ENCODE measurements around the gene PPARA. TPM values are rescaled to one million over a fixed set of nuclear protein-coding genes. Genes with fewer than 3 reads are reported as not detected.

PPARA gene
- total and polyA plus RNA-seq, 2 donors (not counting 1 experiment from before 2014, with no cell fraction given) = 10.2 to 17.5 TPM

DNA sequence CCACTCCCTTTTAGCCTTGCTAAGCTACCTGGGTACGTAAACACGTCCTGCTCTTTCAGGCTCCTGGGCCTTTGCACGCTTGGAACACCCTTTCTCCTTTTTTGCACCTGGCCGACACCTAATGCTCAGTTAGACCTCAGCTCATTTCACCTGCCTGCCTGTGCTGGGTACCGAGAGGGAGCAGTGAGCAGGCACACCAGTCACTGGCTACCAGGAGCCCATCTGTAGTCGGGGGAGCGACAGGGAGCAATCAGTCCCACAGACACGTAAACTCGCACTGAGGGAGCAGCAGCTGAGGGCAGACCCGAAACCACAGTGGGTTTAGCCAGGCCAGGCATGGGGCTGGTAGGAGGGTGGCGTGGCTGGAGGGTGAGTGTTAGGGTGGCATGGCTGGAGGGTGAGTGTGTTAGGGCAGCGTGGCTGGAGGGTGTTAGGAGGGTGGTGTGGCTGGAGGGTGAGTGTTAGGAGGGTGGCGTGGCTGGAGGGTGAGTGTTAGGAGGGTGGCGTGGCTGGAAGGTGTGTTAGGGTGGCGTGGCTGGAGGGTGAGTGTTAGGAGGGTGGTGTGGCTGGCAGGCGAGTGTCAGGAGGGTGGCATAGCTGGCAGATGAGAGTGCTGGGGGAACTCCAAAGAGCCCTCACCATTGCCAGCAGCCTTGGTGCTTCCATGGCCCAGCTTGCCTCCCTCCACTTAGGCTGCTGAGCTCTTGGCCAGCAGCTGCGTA is 140.0 kb downstream of the PPARA start:
- Histone ChIP-seq H3K4me2 (ENCODE audit: extremely low read depth, insufficient read depth, low read length) (no peak overlapping the region), H3K27ac (ENCODE audit: insufficient read depth, low read length) (no peak overlapping the region), H4K20me1 (ENCODE audit: control insufficient read depth, extremely low read depth, insufficient read depth, low read length) (no peaks in the 10 kb centered on the region), H3K79me2 (ENCODE audit: control insufficient read depth, insufficient read depth, low read length) (no peaks in the 10 kb centered on the region), H3K9me3 (ENCODE audit: control insufficient read depth, insufficient read depth, low read depth, low read length) (no peaks in the 10 kb centered on the region), H3K9ac (ENCODE audit: insufficient read depth, low read length) (no peak overlapping the region), H3K36me3 (ENCODE audit: control insufficient read depth, insufficient read depth, low read length) (peaks cover 13% of the 10 kb centered on the region), H3K27me3 (ENCODE audit: control insufficient read depth, insufficient read depth, low read length) (no peaks in the 10 kb centered on the region), H2AFZ (ENCODE audit: low read length) (no peak overlapping the region), H3K4me3 (replicated peaks in 1 of 4; ENCODE audit: control extremely low read depth in 1 of 4, insufficient read depth in 1 of 4, low read depth in 3 of 4, low read length in 4 of 4) (no peak overlapping the region), H3K4me1 (ENCODE audit: control insufficient read depth, extremely low read depth, insufficient read depth, low read length) (no peaks in the 10 kb centered on the region)
- TF ChIP-seq CTCF (conservative IDR thresholded peaks at IDR 0.05 in 1 of 2, IDR thresholded peaks at IDR 0.05 in 1 of 2; ENCODE audit: low read depth in 1 of 2, low read length in 2 of 2) (no peak), EZH2 (IDR thresholded peaks at IDR 0.05; ENCODE audit: low read length, missing control alignments) (no peak)
- DNase-seq (ENCODE audit: low read depth in 2 of 2) = no peak

- DNase-seq (ENCODE audit: low read depth in 2 of 2) = no peak
- Histone ChIP-seq H2AFZ (ENCODE audit: low read length) (no peak overlapping the region), H3K4me2 (ENCODE audit: extremely low read depth, insufficient read depth, low read length) (no peak overlapping the region), H3K36me3 (ENCODE audit: control insufficient read depth, insufficient read depth, low read length) (peaks cover 12% of the 10 kb centered on the region), H3K9ac (ENCODE audit: insufficient read depth, low read length) (no peak overlapping the region), H3K27me3 (ENCODE audit: control insufficient read depth, insufficient read depth, low read length) (no peaks in the 10 kb centered on the region), H3K27ac (ENCODE audit: insufficient read depth, low read length) (no peak overlapping the region), H3K4me3 (replicated peaks in 1 of 4; ENCODE audit: control extremely low read depth in 1 of 4, insufficient read depth in 1 of 4, low read depth in 3 of 4, low read length in 4 of 4) (no peak overlapping the region), H3K4me1 (ENCODE audit: control insufficient read depth, extremely low read depth, insufficient read depth, low read length) (peaks cover 4% of the 10 kb centered on the region), H4K20me1 (ENCODE audit: control insufficient read depth, extremely low read depth, insufficient read depth, low read length) (no peaks in the 10 kb centered on the region), H3K79me2 (ENCODE audit: control insufficient read depth, insufficient read depth, low read length) (no peaks in the 10 kb centered on the region), H3K9me3 (ENCODE audit: control insufficient read depth, insufficient read depth, low read depth, low read length) (no peaks in the 10 kb centered on the region)
- no peak for TF ChIP-seq CTCF (conservative IDR thresholded peaks at IDR 0.05 in 1 of 2, IDR thresholded peaks at IDR 0.05 in 1 of 2; ENCODE audit: low read depth in 1 of 2, low read length in 2 of 2)
- TF ChIP-seq EZH2 (IDR thresholded peaks at IDR 0.05; ENCODE audit: low read length, missing control alignments) = no peak
These were observed 140.8 kb downstream of the PPARA start for GRCh38 chr22:46290843-46291785.

- Histone ChIP-seq H3K27me3 (ENCODE audit: control insufficient read depth, insufficient read depth, low read length) (no peaks in the 10 kb centered on the region), H2AFZ (ENCODE audit: low read length) (no peak overlapping the region), H3K9me3 (ENCODE audit: control insufficient read depth, insufficient read depth, low read depth, low read length) (no peaks in the 10 kb centered on the region), H3K4me2 (ENCODE audit: extremely low read depth, insufficient read depth, low read length) (no peak overlapping the region), H3K79me2 (ENCODE audit: control insufficient read depth, insufficient read depth, low read length) (peaks cover under 1% of the 10 kb centered on the region), H3K4me1 (ENCODE audit: control insufficient read depth, extremely low read depth, insufficient read depth, low read length) (peaks cover 4% of the 10 kb centered on the region), H3K4me3 (replicated peaks in 1 of 4; ENCODE audit: control extremely low read depth in 1 of 4, insufficient read depth in 1 of 4, low read depth in 3 of 4, low read length in 4 of 4) (no peak overlapping the region), H4K20me1 (ENCODE audit: control insufficient read depth, extremely low read depth, insufficient read depth, low read length) (no peaks in the 10 kb centered on the region), H3K9ac (ENCODE audit: insufficient read depth, low read length) (no peak overlapping the region), H3K27ac (ENCODE audit: insufficient read depth, low read length) (no peak overlapping the region), H3K36me3 (ENCODE audit: control insufficient read depth, insufficient read depth, low read length) (peaks cover 7% of the 10 kb centered on the region)
- no peak for TF ChIP-seq CTCF (conservative IDR thresholded peaks at IDR 0.05 in 1 of 2, IDR thresholded peaks at IDR 0.05 in 1 of 2; ENCODE audit: low read depth in 1 of 2, low read length in 2 of 2)
- TF ChIP-seq EZH2 (IDR thresholded peaks at IDR 0.05; ENCODE audit: low read length, missing control alignments) = no peak
- no peak for DNase-seq (ENCODE audit: low read depth in 2 of 2)
These were observed 141.8 kb downstream of the PPARA start for GRCh38 chr22:46292173-46292572.

Measured in fibroblast of lung (primary cell).